HepG2 (cell line): Measurements from ENCODE around the gene TLK1. TPM values are rescaled to one million over a fixed set of nuclear protein-coding genes. Genes with fewer than 3 reads are reported as not detected.

Experiments used
- ARHGAP35 ChIP-seq: sonication (generic); formaldehyde crosslinking; IDR thresholded peaks from 2 replicates; pipeline ENCODE4 v1.9.0; 2022; ENCODE audit warnings: mild to moderate bottlenecking, inconsistent platforms, moderate library complexity, missing genetic modification reagents, borderline replicate concordance
- ATM ChIP-seq: fragments of 450-650 bp; IDR thresholded peaks from 2 replicates; pipeline ENCODE4 v1.7.1; 2017; ENCODE audit warnings: mild to moderate bottlenecking, borderline replicate concordance
- BRD4 ChIP-seq: sonication (generic); formaldehyde crosslinking; IDR thresholded peaks from 2 replicates; pipeline ENCODE4 v1.4.0; 2020; ENCODE audit warnings: missing genetic modification reagents
- CEBPB ChIP-seq: IDR thresholded peaks from 2 replicates; pipeline ENCODE4 v1.6.1; 2011; ENCODE audit warnings: low read depth, low read length, improper control_type of control experiment, borderline replicate concordance
- DRAP1 ChIP-seq: IDR thresholded peaks from 2 replicates; pipeline ENCODE4 v1.6.1; 2016; ENCODE audit warnings: missing genetic modification reagents, missing compliant biosample characterization
- ETV5 ChIP-seq: IDR thresholded peaks from 2 replicates; pipeline ENCODE4 v1.6.1; 2018; ENCODE audit warnings: missing biosample characterization, missing genetic modification reagents, inconsistent platforms, borderline replicate concordance
- FOXJ3 ChIP-seq: sonication (generic); formaldehyde crosslinking; IDR thresholded peaks from 2 replicates; pipeline ENCODE4 v1.4.0; 2020; ENCODE audit warnings: missing genetic modification reagents, mild to moderate bottlenecking, borderline replicate concordance
- HOXA7 ChIP-seq: sonication (generic); formaldehyde crosslinking; IDR thresholded peaks from 2 replicates; pipeline ENCODE4 v1.8.1; 2022; ENCODE audit warnings: mild to moderate bottlenecking, missing genetic modification reagents, moderate library complexity
- MED8 ChIP-seq: sonication (generic); formaldehyde crosslinking; IDR thresholded peaks from 2 replicates; pipeline ENCODE4 v1.8.1; 2023; ENCODE audit warnings: mild to moderate bottlenecking, missing genetic modification reagents; ENCODE audit not compliant: insufficient replicate concordance
- POLR2AphosphoS2 ChIP-seq: IDR thresholded peaks from 2 replicates; pipeline ENCODE4 v1.6.1; 2011; ENCODE audit warnings: low read depth, low read length, improper control_type of control experiment
- ZBTB42 ChIP-seq: sonication (generic); formaldehyde crosslinking; IDR thresholded peaks from 2 replicates; pipeline ENCODE4 v1.5.0; 2020; ENCODE audit warnings: mild to moderate bottlenecking, missing genetic modification reagents
- ZFP82 ChIP-seq: sonication (generic); formaldehyde crosslinking; IDR thresholded peaks from 2 replicates; pipeline ENCODE4 v1.5.1; 2020; ENCODE audit warnings: mild to moderate bottlenecking, missing genetic modification reagents, borderline replicate concordance
- ZNF253 ChIP-seq: sonication (generic); formaldehyde crosslinking; IDR thresholded peaks from 2 replicates; pipeline ENCODE4 v1.8.0; 2022; ENCODE audit warnings: mild to moderate bottlenecking, missing genetic modification reagents, borderline replicate concordance
- ZNF326 ChIP-seq: sonication (generic); formaldehyde crosslinking; IDR thresholded peaks from 2 replicates; pipeline ENCODE4 v1.4.0; 2020; ENCODE audit warnings: missing genetic modification reagents, borderline replicate concordance
- ZNF878 ChIP-seq: sonication (generic); formaldehyde crosslinking; IDR thresholded peaks from 2 replicates; pipeline ENCODE4 v1.8.1; 2023; ENCODE audit warnings: mild to moderate bottlenecking, missing genetic modification reagents, moderate library complexity
- ZNF883 ChIP-seq: sonication (generic); formaldehyde crosslinking; IDR thresholded peaks from 2 replicates; pipeline ENCODE4 v1.5.1; 2020; ENCODE audit warnings: mild to moderate bottlenecking, missing genetic modification reagents; ENCODE audit errors: not compliant biosample characterization
- polyA plus RNA-seq, 8 experiments: library from polyadenylated mRNA; depleted of rRNA in 3 of 8; stranded (reverse) in 7 of 8; unstranded in 1 of 8; fragments of >200 nt; fragmentation: Illumina TruSeq in 4 of 8; extraction: Trizol in 4 of 8; gene quantifications; 2 replicates each; pipeline versions ENCODE4 v1.2.1 to v1.2.3, GENCODE V29; 2011 to 2016; ENCODE audit warnings: low read depth in 4 of 8, missing spikeins in 1 of 8, mixed read lengths in 1 of 8; ENCODE audit not compliant: insufficient read depth in 1 of 8
- total RNA-seq, 5 experiments: library from RNA; depleted of rRNA; stranded (reverse); fragments of >200 nt; fragmentation: Illumina TruSeq; extraction: Trizol; gene quantifications; 2 replicates each; pipeline ENCODE4 v1.2.3, GENCODE V29; 2016; ENCODE audit warnings: low read depth in 1 of 5
- TF ChIP-seq, protein P1 (sequence below): sonication (generic); formaldehyde crosslinking; IDR thresholded peaks from 2 replicates; pipeline ENCODE4 v1.5.1; 2020; ENCODE audit warnings: missing genetic modification reagents, mild to moderate bottlenecking, borderline replicate concordance
- TF ChIP-seq, protein P2 (sequence below): sonication (generic); formaldehyde crosslinking; IDR thresholded peaks from one replicate; pipeline ENCODE4 v1.5.1; 2020; ENCODE audit warnings: mild to moderate bottlenecking, missing genetic modification reagents; ENCODE audit errors: not compliant biosample characterization
- TF ChIP-seq, protein P3 (sequence below): sonication (generic); formaldehyde crosslinking; IDR thresholded peaks from 2 replicates; pipeline ENCODE4 v1.4.0; 2020; ENCODE audit warnings: missing genetic modification reagents

The TLK1 gene
- total and polyA plus RNA-seq, 2 of the 13 experiments (the other 11 are each of a cell fraction or from before 2014, with no cell fraction given), result 16.8 to 28.7 TPM

DNA sequence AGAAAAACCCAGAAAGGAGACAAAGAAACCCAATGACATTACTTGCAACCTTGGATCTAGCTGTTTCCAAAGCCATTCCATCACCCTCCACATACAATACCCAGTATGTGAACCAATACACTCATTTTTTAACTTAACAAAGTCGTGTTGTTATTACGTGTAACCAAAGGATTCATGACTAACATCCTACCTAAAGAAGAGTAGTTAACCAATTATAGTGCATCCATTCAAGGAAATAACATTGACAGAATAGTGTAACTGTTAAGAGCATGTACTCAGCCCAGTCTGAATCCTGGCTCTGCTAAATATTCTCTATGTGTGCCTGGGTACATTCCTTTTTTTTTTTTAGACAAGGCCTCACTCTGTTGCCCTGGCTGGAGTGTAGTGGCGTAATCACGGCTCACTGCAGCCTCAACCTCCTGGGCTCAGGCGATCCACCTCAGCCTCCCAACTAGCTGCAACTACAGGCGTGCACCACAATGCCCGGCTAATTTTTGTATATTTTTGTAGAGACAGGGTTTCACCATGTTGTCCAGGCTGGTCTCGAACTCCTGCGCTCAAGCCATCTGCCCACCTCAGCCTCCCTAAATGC lies 9.9 kb downstream of the TLK1 start (continued):
- TF ChIP-seq ZNF878 (CRISPR knock-in tag) (no peak), ZNF326 (no peak), ZFP82 (no peak), ZBTB42 (CRISPR knock-in tag) (no peak), CEBPB (peak; percentile 51), ZNF253 (CRISPR knock-in tag) (no peak), HOXA7 (CRISPR knock-in tag) (no peak), MED8 (CRISPR knock-in tag) (no peak), FOXJ3 (0 out of 2 replicates have a peak, but pooled peaks have one; percentile 30), BRD4 (CRISPR knock-in tag) (0 out of 2 replicates have a peak, but pooled peaks have one; percentile 28), ARHGAP35 (no peak), POLR2AphosphoS2 (0 out of 2 replicates have a peak, but pooled peaks have one; percentile 41), ZNF883 (CRISPR knock-in tag) (no peak), ETV5 (CRISPR knock-in tag) (no peak), DRAP1 (CRISPR knock-in tag) (no peak), ATM (no peak)
- TF ChIP-seq, protein P1, sequence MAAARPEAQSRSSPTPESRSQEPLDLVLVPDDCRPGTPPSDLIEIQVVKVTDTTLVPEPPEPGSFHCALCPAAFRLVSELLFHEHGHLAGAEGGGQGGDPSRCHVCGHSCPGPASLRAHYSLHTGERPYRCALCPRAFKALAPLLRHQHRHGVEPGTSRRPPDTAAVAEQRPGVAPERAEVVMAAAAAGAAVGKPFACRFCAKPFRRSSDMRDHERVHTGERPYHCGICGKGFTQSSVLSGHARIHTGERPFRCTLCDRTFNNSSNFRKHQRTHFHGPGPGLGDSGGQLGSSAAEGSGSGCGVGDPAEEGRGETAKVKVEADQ (CRISPR knock-in tag), result no peak
- TF ChIP-seq, protein P2, sequence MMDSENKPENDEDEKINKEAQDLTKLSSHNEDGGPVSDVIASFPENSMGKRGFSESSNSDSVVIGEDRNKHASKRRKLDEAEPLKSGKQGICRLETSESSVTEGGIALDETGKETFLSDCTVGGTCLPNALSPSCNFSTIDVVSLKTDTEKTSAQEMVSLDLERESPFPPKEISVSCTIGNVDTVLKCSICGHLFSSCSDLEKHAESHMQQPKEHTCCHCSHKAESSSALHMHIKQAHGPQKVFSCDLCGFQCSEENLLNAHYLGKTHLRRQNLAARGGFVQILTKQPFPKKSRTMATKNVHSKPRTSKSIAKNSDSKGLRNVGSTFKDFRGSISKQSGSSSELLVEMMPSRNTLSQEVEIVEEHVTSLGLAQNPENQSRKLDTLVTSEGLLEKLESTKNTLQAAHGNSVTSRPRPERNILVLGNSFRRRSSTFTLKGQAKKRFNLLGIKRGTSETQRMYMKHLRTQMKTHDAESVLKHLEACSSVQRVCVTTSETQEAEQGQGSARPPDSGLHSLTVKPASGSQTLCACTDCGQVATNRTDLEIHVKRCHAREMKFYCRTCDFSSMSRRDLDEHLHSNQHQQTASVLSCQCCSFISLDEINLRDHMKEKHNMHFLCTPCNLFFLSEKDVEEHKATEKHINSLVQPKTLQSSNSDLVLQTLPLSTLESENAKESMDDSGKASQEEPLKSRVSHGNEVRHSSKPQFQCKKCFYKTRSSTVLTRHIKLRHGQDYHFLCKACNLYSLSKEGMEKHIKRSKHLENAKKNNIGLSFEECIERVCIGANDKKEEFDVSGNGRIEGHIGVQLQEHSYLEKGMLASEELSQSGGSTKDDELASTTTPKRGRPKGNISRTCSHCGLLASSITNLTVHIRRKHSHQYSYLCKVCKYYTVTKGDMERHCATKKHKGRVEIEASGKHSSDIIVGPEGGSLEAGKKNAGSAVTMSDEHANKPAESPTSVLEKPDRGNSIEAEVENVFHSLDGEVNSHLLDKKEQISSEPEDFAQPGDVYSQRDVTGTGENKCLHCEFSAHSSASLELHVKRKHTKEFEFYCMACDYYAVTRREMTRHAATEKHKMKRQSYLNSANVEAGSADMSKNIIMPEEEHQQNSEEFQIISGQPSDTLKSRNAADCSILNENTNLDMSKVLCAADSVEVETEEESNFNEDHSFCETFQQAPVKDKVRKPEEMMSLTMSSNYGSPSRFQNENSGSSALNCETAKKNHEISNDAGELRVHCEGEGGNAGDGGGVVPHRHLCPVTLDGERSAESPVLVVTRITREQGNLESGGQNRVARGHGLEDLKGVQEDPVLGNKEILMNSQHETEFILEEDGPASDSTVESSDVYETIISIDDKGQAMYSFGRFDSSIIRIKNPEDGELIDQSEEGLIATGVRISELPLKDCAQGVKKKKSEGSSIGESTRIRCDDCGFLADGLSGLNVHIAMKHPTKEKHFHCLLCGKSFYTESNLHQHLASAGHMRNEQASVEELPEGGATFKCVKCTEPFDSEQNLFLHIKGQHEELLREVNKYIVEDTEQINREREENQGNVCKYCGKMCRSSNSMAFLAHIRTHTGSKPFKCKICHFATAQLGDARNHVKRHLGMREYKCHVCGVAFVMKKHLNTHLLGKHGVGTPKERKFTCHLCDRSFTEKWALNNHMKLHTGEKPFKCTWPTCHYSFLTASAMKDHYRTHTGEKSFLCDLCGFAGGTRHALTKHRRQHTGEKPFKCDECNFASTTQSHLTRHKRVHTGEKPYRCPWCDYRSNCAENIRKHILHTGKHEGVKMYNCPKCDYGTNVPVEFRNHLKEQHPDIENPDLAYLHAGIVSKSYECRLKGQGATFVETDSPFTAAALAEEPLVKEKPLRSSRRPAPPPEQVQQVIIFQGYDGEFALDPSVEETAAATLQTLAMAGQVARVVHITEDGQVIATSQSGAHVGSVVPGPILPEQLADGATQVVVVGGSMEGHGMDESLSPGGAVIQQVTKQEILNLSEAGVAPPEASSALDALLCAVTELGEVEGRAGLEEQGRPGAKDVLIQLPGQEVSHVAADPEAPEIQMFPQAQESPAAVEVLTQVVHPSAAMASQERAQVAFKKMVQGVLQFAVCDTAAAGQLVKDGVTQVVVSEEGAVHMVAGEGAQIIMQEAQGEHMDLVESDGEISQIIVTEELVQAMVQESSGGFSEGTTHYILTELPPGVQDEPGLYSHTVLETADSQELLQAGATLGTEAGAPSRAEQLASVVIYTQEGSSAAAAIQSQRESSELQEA (CRISPR knock-in tag), result no peak
- TF ChIP-seq, protein P3, sequence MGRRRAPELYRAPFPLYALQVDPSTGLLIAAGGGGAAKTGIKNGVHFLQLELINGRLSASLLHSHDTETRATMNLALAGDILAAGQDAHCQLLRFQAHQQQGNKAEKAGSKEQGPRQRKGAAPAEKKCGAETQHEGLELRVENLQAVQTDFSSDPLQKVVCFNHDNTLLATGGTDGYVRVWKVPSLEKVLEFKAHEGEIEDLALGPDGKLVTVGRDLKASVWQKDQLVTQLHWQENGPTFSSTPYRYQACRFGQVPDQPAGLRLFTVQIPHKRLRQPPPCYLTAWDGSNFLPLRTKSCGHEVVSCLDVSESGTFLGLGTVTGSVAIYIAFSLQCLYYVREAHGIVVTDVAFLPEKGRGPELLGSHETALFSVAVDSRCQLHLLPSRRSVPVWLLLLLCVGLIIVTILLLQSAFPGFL, result no peak
